Ectodermal cell (in vitro differentiated cells): ENCODE results near the gene P3H4.
"Not testable (repeated sequence)": the region's sequence is repeated elsewhere in the genome, so short reads cannot be mapped to it uniquely, and the experiment has no call there.

Experiments used
- H3K27ac ChIP-seq: 2 replicates; pipeline ENCODE4 v1.7.0; 2013; ENCODE audit warnings: mild to moderate bottlenecking, low read depth, low read length; ENCODE audit not compliant: insufficient read depth, poor library complexity, severe bottlenecking
- H3K27me3 ChIP-seq: 2 replicates; pipeline ENCODE4 v1.7.0; 2013; ENCODE audit warnings: mild to moderate bottlenecking, low read length; ENCODE audit not compliant: insufficient read depth, control insufficient read depth, poor library complexity, severe bottlenecking
- H3K36me3 ChIP-seq: one replicate; pipeline ENCODE4 v1.7.0; 2013; ENCODE audit warnings: low read length; ENCODE audit not compliant: control insufficient read depth, insufficient read depth
- H3K4me1 ChIP-seq: one replicate; pipeline ENCODE4 v1.7.0; 2013; ENCODE audit warnings: low read length; ENCODE audit not compliant: control insufficient read depth, insufficient read depth
- H3K4me3 ChIP-seq: 2 replicates; pipeline ENCODE4 v1.7.0; 2013; ENCODE audit warnings: low read depth, low read length, control low read depth; ENCODE audit not compliant: insufficient read depth
- H3K9me3 ChIP-seq: 2 replicates; pipeline ENCODE4 v1.7.0; 2013; ENCODE audit warnings: mild to moderate bottlenecking, low read length, moderate library complexity; ENCODE audit not compliant: control insufficient read depth
- WGBS, 2 experiments: methylation state at CpG; one replicate each; pipeline ENCODE4 v1.1.7; 2013; ENCODE audit warnings: missing lambda C conversion rate in 2 of 2; 5-methylcytosine and 5-hydroxymethylcytosine counted together

Gene P3H4

GRCh38 chr17:41836550-41837196 is 24.9 kb upstream of the P3H4 start:
- Histone ChIP-seq H3K4me3 (peak overlapping the region; percentile 96), H3K4me1 (peaks cover 8% of the 10 kb centered on the region), H3K27ac (no peak overlapping the region), H3K9me3 (no peaks in the 10 kb centered on the region), H3K27me3 (peaks cover 6% of the 10 kb centered on the region), H3K36me3 (peaks cover 8% of the 10 kb centered on the region)
- WGBS, 2 experiments = 79 to 80% methylated on average over 21 of the region's 21 CpGs

DNA sequence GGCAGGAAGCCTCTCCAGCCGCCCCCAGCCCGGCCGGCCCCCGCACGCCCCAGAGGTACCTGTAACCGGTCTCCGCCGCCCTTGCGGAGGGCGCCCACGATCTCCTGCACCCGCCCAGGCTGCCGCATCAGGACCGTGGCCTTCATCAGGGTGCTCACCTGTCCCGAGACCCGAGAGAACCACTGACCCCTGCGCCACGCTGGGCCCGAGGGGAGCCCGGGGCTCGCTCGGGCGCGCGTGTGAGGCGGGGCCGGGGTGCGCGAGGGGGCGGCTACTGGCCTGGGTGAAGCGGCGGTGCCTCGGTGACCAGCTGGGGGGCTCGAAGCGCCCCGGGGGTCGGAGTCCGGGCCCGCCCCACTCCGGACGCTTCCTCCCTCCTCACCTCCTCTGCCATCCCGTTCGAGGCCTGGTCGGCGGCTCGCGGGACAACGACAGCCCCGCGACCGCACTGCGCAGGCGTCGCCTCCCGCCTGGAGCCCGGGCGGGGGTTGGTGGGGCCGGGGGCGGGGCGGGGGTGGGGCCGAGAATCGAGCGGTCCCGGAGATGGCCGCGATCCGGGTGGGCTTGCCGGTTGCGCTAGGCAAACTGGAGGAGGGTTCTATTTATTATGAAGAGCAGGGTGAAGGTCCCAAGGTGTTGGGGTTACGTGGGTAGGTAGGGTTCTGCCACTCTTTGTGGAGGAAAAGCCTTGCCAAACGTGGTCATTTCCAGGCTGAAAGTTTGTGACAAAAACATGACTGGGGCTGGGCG is 24.2 kb upstream of the P3H4 start, which contains the start of gene NT5C3B:
TSS of gene NT5C3B (minus strand) at position 433 of the 750 bp plus-strand sequence. CDS start at position 394, 39 bp downstream.
- Histone ChIP-seq H3K27me3 (peaks cover 6% of the 10 kb centered on the region), H3K4me1 (peaks cover 8% of the 10 kb centered on the region), H3K9me3 (no peaks in the 10 kb centered on the region), H3K27ac (no peak within 1 kb of the TSS), H3K36me3 (peaks cover 9% of the 10 kb centered on the region), H3K4me3 (peak within 1 kb of the TSS; percentile 96)
- 1% methylated on average over 72 of the region's 72 CpGs for WGBS, 2 experiments

DNA sequence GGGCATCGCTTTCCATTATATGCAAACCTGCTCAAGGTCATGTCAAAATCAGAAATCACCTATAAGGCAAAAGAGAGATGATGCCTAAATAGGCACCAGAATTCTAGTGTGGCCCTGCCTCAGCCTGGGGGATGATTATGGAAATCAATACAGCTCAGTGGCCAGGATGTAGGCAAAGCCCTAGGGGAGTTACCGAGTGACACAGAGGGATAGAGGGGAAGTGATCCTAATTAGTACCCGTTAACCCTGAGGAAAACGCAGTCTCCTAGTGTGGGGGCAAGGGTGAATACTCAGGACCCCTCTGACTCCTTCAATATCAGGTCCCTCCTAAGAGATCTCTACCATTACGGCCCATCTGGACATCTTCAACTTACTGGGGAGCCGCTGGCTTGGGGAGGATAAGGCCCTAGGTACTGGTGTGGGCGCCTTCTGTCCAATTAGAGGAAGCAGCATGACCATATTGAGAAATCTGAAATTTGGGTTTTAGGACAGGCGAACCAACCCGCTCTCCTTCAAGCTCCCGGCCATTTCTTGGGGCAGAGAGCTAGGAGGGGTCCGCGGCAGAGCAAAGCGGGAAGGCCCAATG is 23.6 kb upstream of the P3H4 start:
- peak overlapping the region; percentile 96 for H3K4me3 ChIP-seq
- H3K36me3 ChIP-seq = peaks cover 9% of the 10 kb centered on the region
- H3K27me3 ChIP-seq = peaks cover 6% of the 10 kb centered on the region
- WGBS, 2 experiments = 15 to 17% methylated on average over 13 of the region's 13 CpGs
- H3K9me3 ChIP-seq = no peaks in the 10 kb centered on the region
- no peak overlapping the region for H3K27ac ChIP-seq
- peaks cover 8% of the 10 kb centered on the region for H3K4me1 ChIP-seq

DNA sequence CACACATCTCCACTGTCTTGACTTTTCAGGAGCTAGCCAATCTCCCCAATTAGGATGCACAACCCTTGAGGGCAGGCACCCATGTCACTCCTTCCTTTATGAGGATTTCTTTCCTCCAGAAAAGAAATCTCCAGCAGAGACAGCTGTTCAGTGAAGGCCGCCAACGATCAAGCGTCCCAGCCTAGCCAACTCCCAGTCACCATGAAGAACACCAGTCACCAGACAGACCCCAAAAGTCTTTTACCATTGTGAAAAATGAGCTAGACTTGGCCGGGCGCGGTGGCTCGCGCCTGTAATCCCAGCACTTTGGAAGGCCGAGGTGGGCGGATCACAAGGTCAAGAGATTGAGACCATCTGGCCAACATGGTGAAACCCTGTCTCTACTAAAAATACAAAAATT is 18.2 kb upstream of the P3H4 start:
- WGBS, 2 experiments = 86 to 87% methylated on average over 10 of the region's 10 CpGs
- not testable (repeated sequence) for H3K4me3 ChIP-seq, H3K4me1 ChIP-seq, H3K27me3 ChIP-seq, H3K9me3 ChIP-seq, H3K27ac ChIP-seq
- H3K36me3 ChIP-seq = peaks cover 27% of the 10 kb centered on the region

GRCh38 chr17:41825175-41825845 is 13.6 kb upstream of the P3H4 start:
- peaks cover 22% of the 10 kb centered on the region for H3K36me3 ChIP-seq
- no peaks in the 10 kb centered on the region for H3K9me3 ChIP-seq
- no peaks in the 10 kb centered on the region for H3K27me3 ChIP-seq
- no peak overlapping the region for H3K27ac ChIP-seq
- H3K4me3 ChIP-seq = no peak overlapping the region
- H3K4me1 ChIP-seq = peaks cover 11% of the 10 kb centered on the region
- 94 to 95% methylated on average over 19 of the region's 19 CpGs for WGBS, 2 experiments

GRCh38 chr17:41824086-41824485 is 12.3 kb upstream of the P3H4 start:
- no peaks in the 10 kb centered on the region for H3K27me3 ChIP-seq
- peaks cover 18% of the 10 kb centered on the region for H3K4me1 ChIP-seq
- peaks cover 18% of the 10 kb centered on the region for H3K36me3 ChIP-seq
- no peak overlapping the region for H3K27ac ChIP-seq
- no peaks in the 10 kb centered on the region for H3K9me3 ChIP-seq
- WGBS, 2 experiments = 76 to 78% methylated on average over 7 of the region's 7 CpGs
- no peak overlapping the region for H3K4me3 ChIP-seq

GRCh38 chr17:41823580-41823979 is 11.8 kb upstream of the P3H4 start:
- Histone ChIP-seq H3K27me3 (no peaks in the 10 kb centered on the region), H3K4me3 (no peak overlapping the region), H3K4me1 (peaks cover 19% of the 10 kb centered on the region), H3K27ac (no peak overlapping the region), H3K9me3 (no peaks in the 10 kb centered on the region), H3K36me3 (peaks cover 18% of the 10 kb centered on the region)
- 92 to 95% methylated on average over 7 of the region's 7 CpGs for WGBS, 2 experiments

DNA sequence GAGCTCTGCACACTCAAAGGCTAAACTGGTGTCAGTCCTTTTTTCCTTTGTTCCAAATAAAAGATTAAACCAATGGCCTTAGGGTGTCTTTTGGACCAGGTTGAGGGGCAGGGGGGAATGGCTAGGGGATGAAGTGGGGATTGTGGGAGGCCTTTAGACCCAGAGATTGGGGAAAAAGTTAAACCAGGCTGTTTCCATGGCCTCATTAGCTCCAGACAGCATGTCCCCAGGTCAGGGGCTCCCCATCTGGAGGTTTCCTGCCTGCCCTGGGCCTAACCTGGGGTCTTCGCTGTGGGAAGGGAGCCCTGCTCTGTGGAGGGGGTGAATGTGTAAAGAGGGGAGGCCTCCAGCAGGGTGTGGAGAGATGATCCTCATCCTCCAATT is 11.4 kb upstream of the P3H4 start:
- Histone ChIP-seq H3K9me3 (no peaks in the 10 kb centered on the region), H3K4me3 (no peak overlapping the region), H3K4me1 (peaks cover 19% of the 10 kb centered on the region), H3K36me3 (peaks cover 21% of the 10 kb centered on the region), H3K27me3 (no peaks in the 10 kb centered on the region), H3K27ac (peak overlapping the region; percentile 36)
- WGBS, 2 experiments = 83 to 94% methylated on average over 1 of the region's 1 CpG

- peaks cover 19% of the 10 kb centered on the region for H3K36me3 ChIP-seq
- no peaks in the 10 kb centered on the region for H3K9me3 ChIP-seq
- H3K4me3 ChIP-seq = no peak overlapping the region
- H3K4me1 ChIP-seq = peaks cover 19% of the 10 kb centered on the region
- no peak overlapping the region for H3K27ac ChIP-seq
- H3K27me3 ChIP-seq = no peaks in the 10 kb centered on the region
- WGBS, 2 experiments = 95 to 96% methylated on average over 12 of the region's 12 CpGs
These were observed 10.7 kb upstream of the P3H4 start for GRCh38 chr17:41822216-41823140.
